Stomach (tissue), 9 donors: ENCODE data around the gene PIP5K1B. TPM values are rescaled to one million over a fixed set of nuclear protein-coding genes. Genes with fewer than 3 reads are reported as not detected.

ENCODE experiments used
- DNase-seq, 2 donors: peaks; one replicate each; pipeline versions ENCODE4 v3.0.0 to v3.0.0-alpha.2; 2013 to 2019
- H3K27ac ChIP-seq, 5 donors: fragments of 200-600 bp in 4 of 5; sonication (generic) in 4 of 5; one replicate each; pipeline ENCODE4 v1.5.1; 2013 to 2019; ENCODE audit warnings: mild to moderate bottlenecking in 1 of 5, moderate library complexity in 1 of 5
- H3K27me3 ChIP-seq, 3 donors: fragments of 200-600 bp; sonication (generic); one replicate each; pipeline ENCODE4 v1.5.1; 2017 to 2019; ENCODE audit warnings: mixed run types in 1 of 3
- H3K36me3 ChIP-seq, 4 donors: fragments of 200-600 bp; sonication (generic); 1 replicate in 3 of 4; 2 replicates in 1 of 4; pipeline ENCODE4 v1.5.1; 2016 to 2019
- H3K4me1 ChIP-seq, 4 donors: fragments of 200-600 bp; sonication (generic); one replicate each; pipeline ENCODE4 v1.5.1; 2016 to 2019
- H3K4me3 ChIP-seq, 4 donors: fragments of 200-600 bp; sonication (generic) in 3 of 4; one replicate each; pipeline ENCODE4 v1.5.1; 2016 to 2019; ENCODE audit warnings: mild to moderate bottlenecking in 1 of 4
- H3K9me3 ChIP-seq, 4 donors: fragments of 200-600 bp; sonication (generic); one replicate each; pipeline ENCODE4 v1.5.1; 2016 to 2019
- CTCF ChIP-seq, 7 experiments: fragments of 450-650 bp in 4 of 7; fragments of 200-600 bp in 3 of 7; sonication (generic) in 3 of 7; IDR thresholded peaks; one replicate each; pipeline ENCODE4 v1.5.1; 2016 to 2019; ENCODE audit warnings: antibody characterized with exemption in 7 of 7, control low read depth in 2 of 7, mild to moderate bottlenecking in 1 of 7
- EP300 ChIP-seq: sonication (generic); formaldehyde crosslinking; IDR thresholded peaks from one replicate; pipeline ENCODE4 v1.6.1; 2017; ENCODE audit warnings: antibody characterized with exemption
- POLR2A ChIP-seq, 4 donors: fragments of 450-650 bp; IDR thresholded peaks; one replicate each; pipeline ENCODE4 v1.6.1; 2016; ENCODE audit warnings: antibody characterized with exemption in 4 of 4, control low read depth in 2 of 4, mild to moderate bottlenecking in 1 of 4, moderate library complexity in 1 of 4
- POLR2AphosphoS5 ChIP-seq, 3 donors: sonication (generic); formaldehyde crosslinking; IDR thresholded peaks; one replicate each; pipeline ENCODE4 v1.6.1; 2016; ENCODE audit warnings: antibody characterized with exemption in 3 of 3
- WGBS, 5 donors: extraction: QIAGEN DNeasy Blood & Tissue Kit in 3 of 5; methylation state at CpG; one replicate each; pipeline versions ENCODE4 v1.1.5 to v1.1.7; 2013 to 2018; 5-methylcytosine and 5-hydroxymethylcytosine counted together
- intact Hi-C: fragments of 100-400 bp; cut with DNase I; formaldehyde crosslinking; loops from one replicate; pipeline ENCODE4 v1.15.1; 2023; ENCODE audit warnings: low total_unique reads
- polyA plus RNA-seq, 3 donors: library from polyadenylated mRNA; stranded (reverse); fragments of 200-250 nt; gene quantifications; one replicate each; pipeline ENCODE4 v1.2.3, GENCODE V29; 2013
- total RNA-seq, 5 donors: library from RNA; depleted of rRNA; stranded (reverse); fragments of >200 nt; gene quantifications; one replicate each; pipeline versions ENCODE4 v1.1.0 to v1.2.3, GENCODE V29; 2014 to 2016
- donor health status: healthy with polysubstance abuse.
- donor health status: Bipolar disorder and iron deficiency.
- donor health status: healthy.

PIP5K1B gene
- total and polyA plus RNA-seq, 8 donors: 2.3 to 33.8 (median 16.6) TPM

- no peaks in the 10 kb centered on the region for H3K9me3 ChIP-seq
- H3K27ac ChIP-seq: no peak overlapping the region
- no peaks in the 10 kb centered on the region for H3K4me1 ChIP-seq
- WGBS, 5 donors: 42 to 62% (median 50%) methylated on average over 4 of the region's 4 CpGs
- TF ChIP-seq CTCF (IDR thresholded peaks at IDR 0.05) (no peak), POLR2A (IDR thresholded peaks at IDR 0.05) (no peak), EP300 (no peak), POLR2AphosphoS5 (IDR thresholded peaks at IDR 0.05) (no peak)
- H3K27me3 ChIP-seq: no peaks in the 10 kb centered on the region
- no peaks in the 10 kb centered on the region for H3K36me3 ChIP-seq
- intact Hi-C loops: no loop called here
- no peak overlapping the region for H3K4me3 ChIP-seq
- DNase-seq: no peak
Measured at GRCh38 chr9:68955330-68955729, 250.3 kb downstream of the PIP5K1B start.

GRCh38 chr9:68957479-68957878 is 252.4 kb downstream of the PIP5K1B start:
- Histone ChIP-seq H3K9me3 (no peaks in the 10 kb centered on the region), H3K36me3 (no peaks in the 10 kb centered on the region), H3K27me3 (no peaks in the 10 kb centered on the region), H3K4me1 (no peaks in the 10 kb centered on the region), H3K27ac (no peak overlapping the region), H3K4me3 (no peak overlapping the region)
- TF ChIP-seq CTCF (IDR thresholded peaks at IDR 0.05) (no peak), EP300 (no peak), POLR2A (IDR thresholded peaks at IDR 0.05) (no peak), POLR2AphosphoS5 (IDR thresholded peaks at IDR 0.05) (no peak)
- DNase-seq: no peak
- intact Hi-C loops: no loop called here
- WGBS, 5 donors: 95 to 100% (median 99%) methylated on average over 1 of the region's 1 CpG

GRCh38 chr9:68961587-68961986 is 256.5 kb downstream of the PIP5K1B start:
- Histone ChIP-seq H3K4me3 (no peak overlapping the region), H3K27ac (no peak overlapping the region), H3K9me3 (no peaks in the 10 kb centered on the region), H3K36me3 (no peaks in the 10 kb centered on the region), H3K4me1 (peaks cover 4 to 21% (median 16%) of the 10 kb centered on the region in 4 donors), H3K27me3 (no peaks in the 10 kb centered on the region)
- no peak for TF ChIP-seq POLR2AphosphoS5 (IDR thresholded peaks at IDR 0.05)
- no peak for TF ChIP-seq EP300
- no peak for TF ChIP-seq POLR2A (IDR thresholded peaks at IDR 0.05)
- TF ChIP-seq CTCF (IDR thresholded peaks at IDR 0.05): no peak
- WGBS, 5 donors: 57 to 69% (median 63%) methylated on average over 4 of the region's 4 CpGs
- intact Hi-C loops: no loop called here
- no peak for DNase-seq

GRCh38 chr9:68963416-68963815 is 258.4 kb downstream of the PIP5K1B start:
- WGBS, 5 donors: 46 to 67% (median 57%) methylated on average over 3 of the region's 3 CpGs
- TF ChIP-seq EP300: no peak
- no peak for TF ChIP-seq POLR2A (IDR thresholded peaks at IDR 0.05)
- TF ChIP-seq CTCF (IDR thresholded peaks at IDR 0.05): no peak
- no peak for TF ChIP-seq POLR2AphosphoS5 (IDR thresholded peaks at IDR 0.05)

More at GRCh38 chr9:68963416-68963815, 258.4 kb downstream of the PIP5K1B start:
- peak overlapping the region in 2 of 5 donors; percentile 27 to 63 for H3K27ac ChIP-seq
- no peaks in the 10 kb centered on the region for H3K36me3 ChIP-seq
- no peaks in the 10 kb centered on the region for H3K27me3 ChIP-seq
- no peak for DNase-seq
- intact Hi-C loops: no loop called here
- peaks cover 4 to 21% (median 16%) of the 10 kb centered on the region in 4 donors for H3K4me1 ChIP-seq
- no peak overlapping the region for H3K4me3 ChIP-seq
- H3K9me3 ChIP-seq: no peaks in the 10 kb centered on the region
